K562 treated with DMSO at 1 percent for 12 hours (cell line): ENCODE data around the gene PDE4D. TPM values are rescaled to one million over a fixed set of nuclear protein-coding genes. Genes with fewer than 3 reads are reported as not detected.

Experiments
- total RNA-seq: library from RNA; unstranded; fragments of 300-600 nt; gene quantifications from 2 replicates; pipeline ENCODE4 v1.2.3, GENCODE V29; 2022; ENCODE audit not compliant: insufficient read depth

The PDE4D gene
- total RNA-seq, result 0.36 TPM in 1 of 2 replicates, not detected in the other

GRCh38 chr5:59893429-59894227 is at the start of gene PDE4D:
Gene PDE4D (minus strand): TSS chr5:59893726.

